GM20431 (cell line): ENCODE data around the gene PEX11A.

Experiments
- in situ Hi-C: fragments of 300-500 bp; cut with MseI, MboI; formaldehyde crosslinking; loops from one replicate; pipeline ENCODE4 v1.15.0; 2020; ENCODE audit warnings: low sequenced_read_pairs; ENCODE audit not compliant: unreplicated experiment

The PEX11A gene

GRCh38 chr15:89632563-89633430, 57.8 kb downstream of the PEX11A start:
- in situ Hi-C loops: no loop called here

- in situ Hi-C loops: no loop called here
Observed at GRCh38 chr15:89631902-89632264, 58.7 kb downstream of the PEX11A start.
